HEK293 (cell line): Measurements from ENCODE around the gene ARHGAP26.

Experiments
- CTCF ChIA-PET: fragments of 350-600 bp; formaldehyde crosslinking; extraction: SDS; loops from one replicate; lab custom pipeline; 2021; ENCODE audit warnings: antibody characterized with exemption; lab: Yijun Ruan, JAX
- POLR2A ChIA-PET: fragments of 300-600 bp; formaldehyde crosslinking; extraction: SDS; loops from one replicate; lab custom pipeline; 2020; ENCODE audit warnings: antibody characterized with exemption, inconsistent platforms; lab: Yijun Ruan, JAX
- H3K27ac ChIP-seq: fragments of 200-500 bp; sonication (Bioruptor generic); 2 replicates; pipeline ENCODE4 v1.5.1; 2014; ENCODE audit warnings: low read depth, low read length, control low read depth, inconsistent platforms; ENCODE audit errors: extremely low read depth
- H3K36me3 ChIP-seq, 2 experiments: fragments of 200-500 bp in 1 of 2; sonication (Bioruptor generic) in 1 of 2; 1 replicate in 1 of 2; 2 replicates in 1 of 2; pipeline ENCODE4 v1.5.1; 2014 to 2017; ENCODE audit warnings: inconsistent platforms in 2 of 2, low read length in 2 of 2; ENCODE audit not compliant: control insufficient read depth in 2 of 2, insufficient read depth in 1 of 2
- H3K4me1 ChIP-seq: fragments of 200-500 bp; sonication (Bioruptor generic); 2 replicates; pipeline ENCODE4 v1.5.1; 2014; ENCODE audit warnings: mild to moderate bottlenecking, low read length, inconsistent platforms; ENCODE audit not compliant: control insufficient read depth, insufficient read depth
- H3K4me3 ChIP-seq: 2 replicates; pipeline ENCODE4 v1.5.1; 2011; ENCODE audit warnings: low read depth, mild to moderate bottlenecking, control low read depth, low read length, moderate library complexity
- H3K9me3 ChIP-seq: fragments of 200-500 bp; sonication (Bioruptor generic); 2 replicates; pipeline ENCODE4 v1.5.1; 2014; ENCODE audit warnings: low read depth, low read length, inconsistent platforms; ENCODE audit not compliant: control insufficient read depth, insufficient read depth
- HOXA7 ChIP-seq: sonication (generic); formaldehyde crosslinking; IDR thresholded peaks from 2 replicates; pipeline ENCODE4 v1.8.1; 2022; ENCODE audit warnings: missing genetic modification reagents, borderline replicate concordance
- SP7 ChIP-seq: fragments of 450-650 bp; formaldehyde crosslinking; IDR thresholded peaks from 2 replicates; pipeline ENCODE4 v1.5.1; 2016; ENCODE audit warnings: missing biosample characterization, missing genetic modification characterization
- TRIM28 ChIP-seq: IDR thresholded peaks from 2 replicates; pipeline ENCODE4 v1.6.1; 2011; ENCODE audit warnings: low read length, control low read depth, borderline replicate concordance
- ZBTB17 ChIP-seq: fragments of 450-650 bp; formaldehyde crosslinking; IDR thresholded peaks from 2 replicates; pipeline ENCODE4 v1.5.1; 2016; ENCODE audit warnings: missing biosample characterization, missing genetic modification characterization
- ZFP37 ChIP-seq: fragments of 450-650 bp; formaldehyde crosslinking; IDR thresholded peaks from 2 replicates; pipeline ENCODE4 v1.5.1; 2016; ENCODE audit warnings: missing biosample characterization, missing genetic modification characterization
- ZNF121 ChIP-seq: fragments of 450-650 bp; formaldehyde crosslinking; IDR thresholded peaks from 2 replicates; pipeline ENCODE4 v1.5.1; 2016; ENCODE audit warnings: missing biosample characterization, missing genetic modification characterization
- ZNF157 ChIP-seq: fragments of 450-650 bp; formaldehyde crosslinking; IDR thresholded peaks from 2 replicates; pipeline ENCODE4 v1.5.1; 2016; ENCODE audit warnings: missing biosample characterization, missing genetic modification characterization
- ZNF169 ChIP-seq: fragments of 450-650 bp; formaldehyde crosslinking; IDR thresholded peaks from 2 replicates; pipeline ENCODE4 v1.5.1; 2016; ENCODE audit warnings: missing biosample characterization, missing genetic modification characterization
- ZNF266 ChIP-seq: fragments of 450-650 bp; formaldehyde crosslinking; IDR thresholded peaks from 2 replicates; pipeline ENCODE4 v1.5.1; 2016; ENCODE audit warnings: missing biosample characterization, missing genetic modification characterization, low read depth
- ZNF292 ChIP-seq: fragments of 450-650 bp; formaldehyde crosslinking; IDR thresholded peaks from 2 replicates; pipeline ENCODE4 v1.5.1; 2016; ENCODE audit warnings: low read depth, missing biosample characterization, missing genetic modification characterization, borderline replicate concordance
- ZNF302 ChIP-seq: fragments of 450-650 bp; formaldehyde crosslinking; IDR thresholded peaks from 2 replicates; pipeline ENCODE4 v1.5.1; 2016; ENCODE audit warnings: missing biosample characterization, missing genetic modification characterization, low read depth
- ZNF311 ChIP-seq: fragments of 450-650 bp; formaldehyde crosslinking; IDR thresholded peaks from 2 replicates; pipeline ENCODE4 v1.5.1; 2017; ENCODE audit warnings: missing biosample characterization, missing genetic modification characterization, borderline replicate concordance
- ZNF341 ChIP-seq: fragments of 450-650 bp; formaldehyde crosslinking; IDR thresholded peaks from 2 replicates; pipeline ENCODE4; 2016; ENCODE audit warnings: low read depth, missing biosample characterization, missing genetic modification characterization
- ZNF391 ChIP-seq: fragments of 450-650 bp; formaldehyde crosslinking; IDR thresholded peaks from 2 replicates; pipeline ENCODE4 v1.5.1; 2016; ENCODE audit warnings: low read depth, missing biosample characterization, missing genetic modification characterization, borderline replicate concordance
- ZNF521 ChIP-seq: fragments of 450-650 bp; formaldehyde crosslinking; IDR thresholded peaks from 2 replicates; pipeline ENCODE4 v1.5.1; 2017; ENCODE audit warnings: missing biosample characterization, mild to moderate bottlenecking, missing genetic modification characterization
- ZNF544 ChIP-seq: fragments of 450-650 bp; formaldehyde crosslinking; IDR thresholded peaks from 2 replicates; pipeline ENCODE4 v1.5.0; 2017; ENCODE audit warnings: missing biosample characterization, missing genetic modification characterization
- ZNF548 ChIP-seq: fragments of 450-650 bp; formaldehyde crosslinking; IDR thresholded peaks from 2 replicates; pipeline ENCODE4 v1.5.1; 2016; ENCODE audit warnings: missing biosample characterization, missing genetic modification characterization
- ZNF560 ChIP-seq: fragments of 450-650 bp; formaldehyde crosslinking; IDR thresholded peaks from 2 replicates; pipeline ENCODE4 v1.5.1; 2017; ENCODE audit warnings: missing biosample characterization, missing genetic modification characterization, borderline replicate concordance
- ZNF610 ChIP-seq: fragments of 450-650 bp; formaldehyde crosslinking; IDR thresholded peaks from 2 replicates; pipeline ENCODE4 v1.5.1; 2016; ENCODE audit warnings: missing biosample characterization, missing genetic modification characterization, borderline replicate concordance
- ZNF629 ChIP-seq: fragments of 450-650 bp; formaldehyde crosslinking; IDR thresholded peaks from 2 replicates; pipeline ENCODE4 v1.5.1; 2017; ENCODE audit warnings: missing biosample characterization, missing genetic modification characterization
- ZNF660 ChIP-seq: fragments of 450-650 bp; IDR thresholded peaks from 2 replicates; pipeline ENCODE4 v1.5.1; 2018; ENCODE audit warnings: missing biosample characterization, mild to moderate bottlenecking, missing genetic modification characterization
- ZNF768 ChIP-seq: fragments of 450-650 bp; formaldehyde crosslinking; IDR thresholded peaks from 2 replicates; pipeline ENCODE4 v1.5.1; 2018; ENCODE audit warnings: missing biosample characterization, mild to moderate bottlenecking, missing genetic modification characterization
- TF ChIP-seq, protein P1 (sequence below): fragments of 450-650 bp; formaldehyde crosslinking; IDR thresholded peaks from 2 replicates; pipeline ENCODE4 v1.5.1; 2016; ENCODE audit warnings: missing biosample characterization, missing genetic modification characterization
- TF ChIP-seq, protein P2 (sequence below): fragments of 450-650 bp; formaldehyde crosslinking; IDR thresholded peaks from 2 replicates; pipeline ENCODE4 v1.5.1; 2016; ENCODE audit warnings: missing biosample characterization, missing genetic modification characterization
- TF ChIP-seq, protein P3 (sequence below): fragments of 450-650 bp; IDR thresholded peaks from 2 replicates; pipeline ENCODE4 v1.5.1; 2018; ENCODE audit warnings: missing biosample characterization, mild to moderate bottlenecking, missing genetic modification characterization

Gene ARHGAP26

DNA sequence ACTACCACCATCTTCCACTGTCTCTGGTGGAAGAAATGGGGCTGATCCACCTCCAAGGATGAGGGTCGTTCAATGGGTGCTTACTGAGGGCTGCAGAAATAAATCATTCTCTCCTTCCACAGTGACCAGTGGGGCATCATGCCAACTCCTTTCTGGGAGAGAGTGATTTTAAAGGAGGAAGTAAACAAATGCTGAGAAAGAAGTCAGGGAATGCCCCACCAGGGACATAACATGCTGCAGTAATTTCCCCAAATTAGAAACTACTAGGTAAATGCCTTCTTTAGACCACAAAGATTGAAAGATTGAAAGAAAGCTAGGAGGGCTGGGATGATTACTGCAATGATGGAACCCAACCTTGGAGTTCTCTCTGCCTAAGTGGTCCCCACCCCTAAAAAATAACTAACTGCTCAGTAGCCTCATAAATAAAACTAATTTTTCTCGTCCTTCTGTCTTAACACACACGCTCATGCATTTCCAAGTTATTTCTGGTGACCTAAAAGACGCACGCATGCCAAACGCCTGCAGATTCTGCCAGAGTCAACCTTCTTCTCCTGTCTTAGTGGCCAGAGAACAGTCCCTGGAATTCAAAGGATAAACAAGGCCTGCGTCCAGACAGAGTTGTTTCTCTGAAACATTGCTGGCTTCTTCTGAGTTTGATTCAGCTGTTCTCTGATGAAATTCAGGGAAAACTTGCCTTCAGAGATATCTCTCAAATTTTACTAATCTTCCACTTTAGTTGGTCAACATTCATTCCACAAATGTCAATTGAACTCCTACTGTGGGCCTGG, 383.3 kb downstream of the ARHGAP26 start (continued):
- TF ChIP-seq SP7 (tag by site-specific recombination) (no peak), ZNF302 (no peak), ZNF629 (tag by site-specific recombination) (no peak), ZNF521 (no peak)

DNA sequence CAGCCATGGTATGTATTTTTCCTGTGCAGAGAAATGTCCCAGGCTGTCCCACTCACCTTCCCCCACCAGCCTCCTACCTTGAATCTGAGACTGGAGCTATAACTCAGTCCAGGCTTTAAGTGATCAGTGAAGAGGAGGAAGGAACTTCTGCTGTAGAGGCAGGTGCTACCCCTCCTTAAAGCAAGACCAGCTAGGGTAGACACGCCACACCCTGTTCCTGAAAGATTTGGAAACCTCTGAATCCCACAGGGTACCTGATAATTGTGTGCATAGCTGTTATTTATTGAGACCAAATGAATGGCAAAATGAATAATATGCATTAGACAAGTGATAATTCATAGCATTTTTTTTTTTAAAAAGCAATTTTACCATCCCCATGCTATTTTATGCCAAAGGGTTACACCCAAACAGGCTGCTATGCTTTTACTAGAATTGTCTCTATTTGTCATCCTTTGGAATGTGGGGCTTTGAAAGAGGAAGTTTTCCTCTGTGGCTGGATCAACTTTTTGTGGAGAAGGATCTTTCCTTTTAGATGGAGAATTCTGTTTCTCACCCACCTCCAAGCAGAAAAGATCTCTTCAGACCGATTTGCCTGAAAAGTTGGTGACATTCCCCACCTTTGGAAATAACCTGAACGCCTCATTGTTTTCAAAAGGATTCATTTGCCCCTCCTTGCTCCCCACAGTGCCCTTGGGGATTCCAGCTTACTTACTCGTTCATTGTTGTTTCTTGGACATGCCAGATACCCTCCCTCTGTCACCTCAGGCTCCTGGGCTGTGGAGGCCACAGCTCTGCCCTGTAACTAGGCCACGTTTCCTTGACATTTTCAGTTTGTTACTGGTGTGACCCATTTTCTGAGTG, 384.6 kb downstream of the ARHGAP26 start:
- Histone ChIP-seq H3K36me3 (no peaks in the 10 kb centered on the region), H3K4me1 (no peaks in the 10 kb centered on the region), H3K4me3 (no peak overlapping the region), H3K9me3 (no peaks in the 10 kb centered on the region)
- CTCF ChIA-PET, result interaction anchor here (0.6 to 1.2 kb wide), 4 partner anchors 35 to 226 kb away, joined by 3 to 4 read pairs (median 4); no protein-coding TSS in a partner anchor
- TF ChIP-seq ZNF341 (tag by site-specific recombination) (0 out of 2 replicates have a peak, but pooled peaks have one; percentile 30), ZNF292 (tag by site-specific recombination) (no peak), ZNF157 (no peak)
- TF ChIP-seq, protein P1, sequence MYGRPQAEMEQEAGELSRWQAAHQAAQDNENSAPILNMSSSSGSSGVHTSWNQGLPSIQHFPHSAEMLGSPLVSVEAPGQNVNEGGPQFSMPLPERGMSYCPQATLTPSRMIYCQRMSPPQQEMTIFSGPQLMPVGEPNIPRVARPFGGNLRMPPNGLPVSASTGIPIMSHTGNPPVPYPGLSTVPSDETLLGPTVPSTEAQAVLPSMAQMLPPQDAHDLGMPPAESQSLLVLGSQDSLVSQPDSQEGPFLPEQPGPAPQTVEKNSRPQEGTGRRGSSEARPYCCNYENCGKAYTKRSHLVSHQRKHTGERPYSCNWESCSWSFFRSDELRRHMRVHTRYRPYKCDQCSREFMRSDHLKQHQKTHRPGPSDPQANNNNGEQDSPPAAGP, result 0 out of 2 replicates have a peak, but pooled peaks have one; percentile 66
- TF ChIP-seq, all 188 proteins: peak for 2
- H3K27ac ChIP-seq, result no peak overlapping the region
- POLR2A ChIA-PET, result no interaction called here

DNA sequence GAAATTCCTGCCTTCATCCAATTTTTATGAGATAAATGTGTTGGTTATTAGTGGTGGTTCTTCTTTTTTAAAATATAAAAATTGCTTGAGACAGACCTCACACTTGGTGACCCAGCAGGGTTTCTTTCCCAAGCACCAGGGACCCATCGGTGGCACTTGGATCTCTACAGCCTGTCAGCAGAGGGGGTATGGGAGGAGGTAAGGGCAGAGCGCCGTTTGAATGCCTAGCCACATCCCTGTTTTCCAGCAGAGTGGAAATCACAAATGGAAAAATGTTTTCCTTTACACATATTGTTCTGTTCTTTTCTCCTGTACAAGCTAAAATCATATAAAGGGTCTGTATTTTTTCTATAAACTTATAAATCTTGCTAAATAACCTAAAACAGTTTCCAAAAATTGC, 385.3 kb downstream of the ARHGAP26 start:
- no peak overlapping the region for H3K4me3 ChIP-seq

DNA sequence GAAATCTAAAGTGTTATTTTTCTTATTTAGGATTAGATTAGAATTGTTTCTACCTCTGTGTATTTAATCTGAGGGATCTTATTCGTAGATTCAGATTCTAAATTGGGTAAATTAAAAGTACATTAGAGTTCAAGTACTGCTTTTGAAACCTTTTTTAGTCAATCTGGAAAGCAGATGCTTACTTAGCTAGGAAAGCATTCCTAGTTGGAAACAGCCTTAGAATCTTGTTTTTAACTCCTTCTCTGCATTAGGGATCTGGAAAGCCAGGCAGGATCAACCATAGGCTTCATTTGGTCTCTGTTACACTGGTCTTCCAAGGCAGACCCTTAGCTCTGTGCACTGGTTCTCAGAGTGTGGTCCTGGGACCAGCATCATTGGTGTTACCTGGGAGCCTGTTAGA, 385.9 kb downstream of the ARHGAP26 start:
- Histone ChIP-seq H3K9me3 (no peaks in the 10 kb centered on the region), H3K4me1 (no peaks in the 10 kb centered on the region), H3K36me3 (no peaks in the 10 kb centered on the region), H3K27ac (no peak overlapping the region), H3K4me3 (no peak overlapping the region)
- ChIA-PET CTCF (interaction anchor here (0.6 kb wide), 1 partner anchor 22 kb away, joined by 3 read pairs; no protein-coding TSS in a partner anchor), POLR2A (no interaction called here)
- no peak for TF ChIP-seq ZNF548 (tag by site-specific recombination)
- TF ChIP-seq ZNF121, result no peak
- TF ChIP-seq ZNF266, result no peak
- TF ChIP-seq, protein P2, sequence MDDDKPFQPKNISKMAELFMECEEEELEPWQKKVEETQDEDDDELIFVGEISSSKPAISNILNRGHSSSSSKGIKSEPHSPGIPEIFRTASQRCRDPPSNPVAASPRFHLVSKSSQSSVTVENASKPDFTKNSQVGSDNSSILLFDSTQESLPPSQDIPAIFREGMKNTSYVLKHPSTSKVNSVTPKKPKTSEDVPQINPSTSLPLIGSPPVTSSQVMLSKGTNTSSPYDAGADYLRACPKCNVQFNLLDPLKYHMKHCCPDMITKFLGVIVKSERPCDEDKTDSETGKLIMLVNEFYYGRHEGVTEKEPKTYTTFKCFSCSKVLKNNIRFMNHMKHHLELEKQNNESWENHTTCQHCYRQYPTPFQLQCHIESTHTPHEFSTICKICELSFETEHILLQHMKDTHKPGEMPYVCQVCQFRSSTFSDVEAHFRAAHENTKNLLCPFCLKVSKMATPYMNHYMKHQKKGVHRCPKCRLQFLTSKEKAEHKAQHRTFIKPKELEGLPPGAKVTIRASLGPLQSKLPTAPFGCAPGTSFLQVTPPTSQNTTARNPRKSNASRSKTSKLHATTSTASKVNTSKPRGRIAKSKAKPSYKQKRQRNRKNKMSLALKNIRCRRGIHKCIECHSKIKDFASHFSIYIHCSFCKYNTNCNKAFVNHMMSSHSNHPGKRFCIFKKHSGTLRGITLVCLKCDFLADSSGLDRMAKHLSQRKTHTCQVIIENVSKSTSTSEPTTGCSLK (tag by site-specific recombination), result no peak
- TF ChIP-seq ZNF768 (tag by site-specific recombination), result no peak
- no peak for TF ChIP-seq HOXA7 (CRISPR knock-in tag)
- no peak for TF ChIP-seq ZNF560 (tag by site-specific recombination)
- TF ChIP-seq ZNF391 (tag by site-specific recombination), result no peak
- no peak for TF ChIP-seq TRIM28
- TF ChIP-seq ZNF660 (tag by site-specific recombination), result no peak
- no peak for TF ChIP-seq ZBTB17 (tag by site-specific recombination)
- no peak for TF ChIP-seq ZNF311 (tag by site-specific recombination)
- TF ChIP-seq ZNF169 (tag by site-specific recombination), result no peak
- TF ChIP-seq ZNF157, result no peak
- TF ChIP-seq ZNF610, result no peak
- TF ChIP-seq ZNF544 (tag by site-specific recombination), result no peak
- TF ChIP-seq, protein P3, sequence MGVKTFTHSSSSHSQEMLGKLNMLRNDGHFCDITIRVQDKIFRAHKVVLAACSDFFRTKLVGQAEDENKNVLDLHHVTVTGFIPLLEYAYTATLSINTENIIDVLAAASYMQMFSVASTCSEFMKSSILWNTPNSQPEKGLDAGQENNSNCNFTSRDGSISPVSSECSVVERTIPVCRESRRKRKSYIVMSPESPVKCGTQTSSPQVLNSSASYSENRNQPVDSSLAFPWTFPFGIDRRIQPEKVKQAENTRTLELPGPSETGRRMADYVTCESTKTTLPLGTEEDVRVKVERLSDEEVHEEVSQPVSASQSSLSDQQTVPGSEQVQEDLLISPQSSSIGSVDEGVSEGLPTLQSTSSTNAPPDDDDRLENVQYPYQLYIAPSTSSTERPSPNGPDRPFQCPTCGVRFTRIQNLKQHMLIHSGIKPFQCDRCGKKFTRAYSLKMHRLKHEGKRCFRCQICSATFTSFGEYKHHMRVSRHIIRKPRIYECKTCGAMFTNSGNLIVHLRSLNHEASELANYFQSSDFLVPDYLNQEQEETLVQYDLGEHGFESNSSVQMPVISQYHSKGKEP (tag by site-specific recombination), result no peak

More for the DNA sequence above, 385.3 kb downstream of the ARHGAP26 start:
- ChIA-PET POLR2A (no interaction called here), CTCF (interaction anchor here (0.6 kb wide), 1 partner anchor 21 kb away, joined by 3 read pairs; no protein-coding TSS in a partner anchor)
- Histone ChIP-seq H3K4me1 (no peaks in the 10 kb centered on the region), H3K27ac (no peak overlapping the region), H3K9me3 (no peaks in the 10 kb centered on the region), H3K36me3 (no peaks in the 10 kb centered on the region)
- TF ChIP-seq ZFP37, result no peak
